Measurements from ENCODE around the gene ACER2.

The ACER2 gene

DNA sequence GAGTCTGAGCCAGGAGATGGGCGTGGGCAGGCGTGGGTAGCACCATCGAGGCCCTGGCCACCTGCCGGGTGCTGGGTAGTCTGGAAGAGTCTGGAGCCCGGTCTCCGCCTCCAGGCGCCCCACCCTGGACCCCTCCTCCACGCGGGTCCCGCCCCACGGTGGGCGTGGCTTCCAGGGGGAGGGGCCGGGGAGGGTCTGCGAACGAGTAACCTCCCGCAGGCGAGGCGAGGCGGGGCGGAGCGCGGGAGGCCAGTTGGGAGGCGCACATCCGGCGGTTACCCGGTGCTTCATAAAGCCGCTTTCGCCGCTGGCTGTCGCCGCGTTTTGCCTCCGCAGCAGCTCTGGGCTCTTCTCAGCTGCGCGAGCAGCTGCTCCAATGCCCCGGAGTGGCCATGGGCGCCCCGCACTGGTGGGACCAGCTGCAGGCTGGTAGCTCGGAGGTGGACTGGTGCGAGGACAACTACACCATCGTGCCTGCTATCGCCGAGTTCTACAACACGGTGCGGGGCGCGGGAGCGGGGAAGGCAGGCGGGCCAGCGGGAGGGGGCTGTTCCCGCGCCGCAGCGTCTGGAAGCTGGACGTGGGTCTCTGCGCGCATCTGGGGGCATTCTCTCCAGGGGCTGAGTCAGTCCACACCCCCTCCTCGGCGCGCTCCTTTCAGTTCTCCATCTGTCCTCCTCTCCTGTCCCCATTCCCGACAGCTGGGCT is at the start of gene ACER2:
Gene ACER2, plus strand, starts transcription at position 317 of the 708 bp plus-strand sequence. Its CDS starts 76 bp downstream, at position 393.
- Histone ChIP-seq H3K9me3 (ENCODE audit: control insufficient read depth, insufficient read depth, low read length) (no peaks in the 10 kb centered on the region), H3K79me2 (ENCODE audit: control insufficient read depth, low read length) (no peaks in the 10 kb centered on the region), H3K27ac (ENCODE audit: low read depth, low read length) (no peak within 1 kb of the TSS), H3K4me2 (ENCODE audit: low read length) (peak within 1 kb of the TSS; percentile 100), H4K20me1 (ENCODE audit: control insufficient read depth, insufficient read depth, low read depth, low read length) (no peaks in the 10 kb centered on the region), H3K27me3 (ENCODE audit: control insufficient read depth, low read length) (peaks cover 34% of the 10 kb centered on the region), H3K36me3 (ENCODE audit: control insufficient read depth, low read length) (no peaks in the 10 kb centered on the region), H3K9me2 (replicated peaks; ENCODE audit: control insufficient read depth, low read length) (no peaks in the 10 kb centered on the region), H3F3A (ENCODE audit: control insufficient read depth, insufficient read depth) (no peaks in the 10 kb centered on the region), H3K4me1 (ENCODE audit: control insufficient read depth, low read length) (peaks cover 13% of the 10 kb centered on the region), H3K4me3 (ENCODE audit: low read length) (peak within 1 kb of the TSS; percentile 87)
- no peak for TF ChIP-seq EZH2phosphoT487 (IDR thresholded peaks at IDR 0.05; ENCODE audit: borderline replicate concordance, low read length)
- TF ChIP-seq, protein P1, sequence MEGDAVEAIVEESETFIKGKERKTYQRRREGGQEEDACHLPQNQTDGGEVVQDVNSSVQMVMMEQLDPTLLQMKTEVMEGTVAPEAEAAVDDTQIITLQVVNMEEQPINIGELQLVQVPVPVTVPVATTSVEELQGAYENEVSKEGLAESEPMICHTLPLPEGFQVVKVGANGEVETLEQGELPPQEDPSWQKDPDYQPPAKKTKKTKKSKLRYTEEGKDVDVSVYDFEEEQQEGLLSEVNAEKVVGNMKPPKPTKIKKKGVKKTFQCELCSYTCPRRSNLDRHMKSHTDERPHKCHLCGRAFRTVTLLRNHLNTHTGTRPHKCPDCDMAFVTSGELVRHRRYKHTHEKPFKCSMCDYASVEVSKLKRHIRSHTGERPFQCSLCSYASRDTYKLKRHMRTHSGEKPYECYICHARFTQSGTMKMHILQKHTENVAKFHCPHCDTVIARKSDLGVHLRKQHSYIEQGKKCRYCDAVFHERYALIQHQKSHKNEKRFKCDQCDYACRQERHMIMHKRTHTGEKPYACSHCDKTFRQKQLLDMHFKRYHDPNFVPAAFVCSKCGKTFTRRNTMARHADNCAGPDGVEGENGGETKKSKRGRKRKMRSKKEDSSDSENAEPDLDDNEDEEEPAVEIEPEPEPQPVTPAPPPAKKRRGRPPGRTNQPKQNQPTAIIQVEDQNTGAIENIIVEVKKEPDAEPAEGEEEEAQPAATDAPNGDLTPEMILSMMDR (IDR thresholded peaks at IDR 0.05; ENCODE audit: low read depth, low read length, poor library complexity, severe bottlenecking) = peak; percentile 23

DNA sequence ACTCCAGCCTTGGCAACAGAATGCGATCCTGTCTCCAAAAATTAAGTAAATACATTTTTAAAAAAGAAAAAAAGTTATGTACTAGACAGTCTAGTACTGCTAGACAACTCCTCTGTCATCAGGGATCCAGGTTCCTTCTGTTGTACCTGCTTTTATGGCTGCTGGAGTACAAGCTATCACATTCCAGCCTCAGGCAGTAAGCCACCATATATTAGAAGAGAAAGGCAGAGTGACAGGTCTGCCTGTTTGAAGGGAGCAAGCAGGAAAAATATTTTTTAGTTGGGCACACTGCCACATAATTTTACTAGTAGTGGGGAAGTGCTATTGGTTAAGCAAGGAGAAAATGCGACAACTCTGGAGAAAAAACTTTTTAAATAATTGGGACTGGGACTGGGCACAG is 39.7 kb upstream of the ACER2 start:
- no peak overlapping the region for H3K4me3 ChIP-seq (ENCODE audit: low read length)
- no peaks in the 10 kb centered on the region for H3K9me2 ChIP-seq (replicated peaks; ENCODE audit: control insufficient read depth, low read length)
- H3K4me1 ChIP-seq (ENCODE audit: control insufficient read depth, low read length) = peaks cover 20% of the 10 kb centered on the region
- TF ChIP-seq, protein P1 (IDR thresholded peaks at IDR 0.05; ENCODE audit: low read depth, low read length, poor library complexity, severe bottlenecking) = no peak
- no peak for TF ChIP-seq EZH2phosphoT487 (IDR thresholded peaks at IDR 0.05; ENCODE audit: borderline replicate concordance, low read length)
- H3K36me3 ChIP-seq (ENCODE audit: control insufficient read depth, low read length) = peaks cover 18% of the 10 kb centered on the region
- H3F3A ChIP-seq (ENCODE audit: control insufficient read depth, insufficient read depth) = peaks cover 44% of the 10 kb centered on the region
- H3K4me2 ChIP-seq (ENCODE audit: low read length) = no peak overlapping the region
- no peaks in the 10 kb centered on the region for H3K79me2 ChIP-seq (ENCODE audit: control insufficient read depth, low read length)
- no peaks in the 10 kb centered on the region for H3K27me3 ChIP-seq (ENCODE audit: control insufficient read depth, low read length)
- H3K27ac ChIP-seq (ENCODE audit: low read depth, low read length) = no peak overlapping the region
- H3K9me3 ChIP-seq (ENCODE audit: control insufficient read depth, insufficient read depth, low read length) = no peaks in the 10 kb centered on the region
- H4K20me1 ChIP-seq (ENCODE audit: control insufficient read depth, insufficient read depth, low read depth, low read length) = 0 out of 2 replicates have a peak, but pooled peaks cover 3% of the 10 kb centered on the region

DNA sequence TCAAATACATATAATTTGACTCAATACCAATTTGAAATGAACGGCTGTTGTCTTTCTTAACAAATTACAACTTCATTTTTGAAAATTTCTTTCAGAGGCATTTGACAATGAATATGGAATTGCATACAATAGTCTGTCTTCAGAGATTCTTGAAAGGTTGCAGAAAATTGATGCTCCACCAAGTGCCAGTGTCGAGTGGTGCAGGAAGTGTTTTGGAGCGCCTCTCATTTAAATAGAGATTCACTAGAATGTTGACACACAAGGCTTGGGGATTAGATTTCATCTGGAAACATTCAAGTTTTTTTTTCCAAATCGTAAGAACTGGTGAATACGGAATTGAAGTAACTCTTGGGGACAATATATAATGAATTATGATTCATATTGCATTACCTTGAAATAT is 36.9 kb upstream of the ACER2 start:
- Histone ChIP-seq H4K20me1 (ENCODE audit: control insufficient read depth, insufficient read depth, low read depth, low read length) (peaks cover 10% of the 10 kb centered on the region), H3K27ac (ENCODE audit: low read depth, low read length) (no peak overlapping the region), H3K27me3 (ENCODE audit: control insufficient read depth, low read length) (no peaks in the 10 kb centered on the region), H3K4me3 (ENCODE audit: low read length) (no peak overlapping the region), H3K4me2 (ENCODE audit: low read length) (no peak overlapping the region), H3K9me3 (ENCODE audit: control insufficient read depth, insufficient read depth, low read length) (no peaks in the 10 kb centered on the region), H3K4me1 (ENCODE audit: control insufficient read depth, low read length) (peaks cover 8% of the 10 kb centered on the region), H3K36me3 (ENCODE audit: control insufficient read depth, low read length) (peaks cover 40% of the 10 kb centered on the region), H3K9me2 (replicated peaks; ENCODE audit: control insufficient read depth, low read length) (no peaks in the 10 kb centered on the region), H3K79me2 (ENCODE audit: control insufficient read depth, low read length) (peaks cover 2% of the 10 kb centered on the region), H3F3A (ENCODE audit: control insufficient read depth, insufficient read depth) (peaks cover 68% of the 10 kb centered on the region)
- TF ChIP-seq, protein P1 (IDR thresholded peaks at IDR 0.05; ENCODE audit: low read depth, low read length, poor library complexity, severe bottlenecking) = no peak
- no peak for TF ChIP-seq EZH2phosphoT487 (IDR thresholded peaks at IDR 0.05; ENCODE audit: borderline replicate concordance, low read length)

All from DOHH2 (cell line).